B cell (primary cell): ENCODE data around the gene TOGARAM1.

Experiments
- EZH2 ChIP-seq: IDR thresholded peaks from 2 replicates; pipeline ENCODE4 v1.6.1; 2012; ENCODE audit warnings: borderline replicate concordance, low read depth, mild to moderate bottlenecking, moderate library complexity, low read length; ENCODE audit not compliant: insufficient read depth, poor library complexity, severe bottlenecking
- TF ChIP-seq, protein P1 (sequence below): fragments of 200-600 bp; IDR thresholded peaks from one replicate; pipeline ENCODE4 v1.8.0; 2022; ENCODE audit warnings: antibody characterized with exemption, mild to moderate bottlenecking

DNA sequence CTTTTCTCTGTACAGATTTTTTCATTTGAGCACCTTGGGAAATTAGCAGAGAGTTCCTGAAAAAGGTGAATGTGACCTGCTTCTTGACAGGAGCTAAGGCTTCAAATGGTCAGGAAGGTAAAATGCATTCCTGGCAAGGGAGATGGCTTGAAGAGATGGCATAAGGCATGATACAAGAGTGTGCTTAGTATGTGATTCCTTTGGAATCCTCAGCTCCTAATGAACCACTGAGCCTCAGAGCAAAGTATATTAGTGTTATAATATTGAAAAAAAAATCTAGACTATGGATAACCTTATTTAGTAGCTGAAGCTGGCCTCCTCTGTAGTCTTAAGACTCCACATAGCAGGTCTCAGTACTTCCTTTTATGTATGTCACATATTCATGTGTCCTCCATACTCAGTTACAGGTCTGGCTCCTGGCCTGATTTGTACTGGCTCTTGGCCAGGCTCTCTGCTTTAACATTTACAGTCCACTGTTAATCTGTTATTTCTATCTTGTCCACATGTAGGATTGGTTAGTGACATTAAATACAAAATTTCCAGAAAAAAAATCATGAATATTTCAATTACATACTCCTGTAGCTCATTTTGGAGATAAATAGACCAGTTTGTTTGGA, 17.9 kb downstream of the TOGARAM1 start:
- TF ChIP-seq, protein P1, sequence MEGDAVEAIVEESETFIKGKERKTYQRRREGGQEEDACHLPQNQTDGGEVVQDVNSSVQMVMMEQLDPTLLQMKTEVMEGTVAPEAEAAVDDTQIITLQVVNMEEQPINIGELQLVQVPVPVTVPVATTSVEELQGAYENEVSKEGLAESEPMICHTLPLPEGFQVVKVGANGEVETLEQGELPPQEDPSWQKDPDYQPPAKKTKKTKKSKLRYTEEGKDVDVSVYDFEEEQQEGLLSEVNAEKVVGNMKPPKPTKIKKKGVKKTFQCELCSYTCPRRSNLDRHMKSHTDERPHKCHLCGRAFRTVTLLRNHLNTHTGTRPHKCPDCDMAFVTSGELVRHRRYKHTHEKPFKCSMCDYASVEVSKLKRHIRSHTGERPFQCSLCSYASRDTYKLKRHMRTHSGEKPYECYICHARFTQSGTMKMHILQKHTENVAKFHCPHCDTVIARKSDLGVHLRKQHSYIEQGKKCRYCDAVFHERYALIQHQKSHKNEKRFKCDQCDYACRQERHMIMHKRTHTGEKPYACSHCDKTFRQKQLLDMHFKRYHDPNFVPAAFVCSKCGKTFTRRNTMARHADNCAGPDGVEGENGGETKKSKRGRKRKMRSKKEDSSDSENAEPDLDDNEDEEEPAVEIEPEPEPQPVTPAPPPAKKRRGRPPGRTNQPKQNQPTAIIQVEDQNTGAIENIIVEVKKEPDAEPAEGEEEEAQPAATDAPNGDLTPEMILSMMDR: no peak
- TF ChIP-seq EZH2: no peak
